Progenitor cell of endocrine pancreas (in vitro differentiated cells): ENCODE data around the gene PITX1. TPM values are rescaled to one million over a fixed set of nuclear protein-coding genes. Genes with fewer than 3 reads are reported as not detected.

Experiments
- DNase-seq: peaks from one replicate; pipeline ENCODE4 v3.0.0; 2021; ENCODE audit warnings: low spot score; ENCODE audit not compliant: unreplicated experiment
- H3K27ac Mint-ChIP-seq: 2 replicates; pipeline ENCODE4 v1.8.0; 2021; ENCODE audit warnings: mild to moderate bottlenecking, moderate library complexity, mixed read lengths
- H3K27me3 Mint-ChIP-seq: 2 replicates; pipeline ENCODE4 v1.8.0; 2021; ENCODE audit warnings: mixed read lengths
- H3K36me3 Mint-ChIP-seq: 2 replicates; pipeline ENCODE4 v1.8.0; 2022; ENCODE audit warnings: mixed read lengths; ENCODE audit not compliant: insufficient read depth
- H3K4me1 Mint-ChIP-seq: 2 replicates; pipeline ENCODE4 v1.8.0; 2021; ENCODE audit warnings: low read depth, mixed read lengths
- H3K4me3 Mint-ChIP-seq: 2 replicates; pipeline ENCODE4 v1.8.0; 2021; ENCODE audit warnings: low read depth, mild to moderate bottlenecking, moderate library complexity, mixed read lengths
- H3K9me3 Mint-ChIP-seq: 2 replicates; pipeline ENCODE4 v1.8.0; 2021; ENCODE audit warnings: low read depth, mixed read lengths
- CTCF ChIP-seq: fragments of 200-600 bp; sonication (generic); IDR thresholded peaks from one replicate; pipeline ENCODE4 v1.5.0; 2021; ENCODE audit warnings: antibody characterized with exemption, mild to moderate bottlenecking; ENCODE audit not compliant: unreplicated experiment
- total RNA-seq: library from RNA; stranded (reverse); gene quantifications from 2 replicates; pipeline ENCODE4 v1.2.1, GENCODE V29; 2021

The PITX1 gene
- total RNA-seq, 1 donor from 2014 or later: 16.2 TPM

GRCh38 chr5:135076051-135076491 lies 42.0 kb upstream of the PITX1 start:
- Mint-ChIP-seq H3K27ac (no peak overlapping the region), H3K4me1 (peaks cover 11% of the 10 kb centered on the region), H3K9me3 (peaks cover 4% of the 10 kb centered on the region), H3K27me3 (peaks cover 18% of the 10 kb centered on the region), H3K4me3 (no peak overlapping the region), H3K36me3 (no peaks in the 10 kb centered on the region)
- TF ChIP-seq CTCF: no peak
- DNase-seq: no peak

GRCh38 chr5:135075621-135076020 lies 41.6 kb upstream of the PITX1 start:
- Mint-ChIP-seq H3K9me3 (no peaks in the 10 kb centered on the region), H3K4me1 (peaks cover 11% of the 10 kb centered on the region), H3K36me3 (no peaks in the 10 kb centered on the region), H3K27ac (no peak overlapping the region), H3K27me3 (peaks cover 20% of the 10 kb centered on the region), H3K4me3 (no peak overlapping the region)
- no peak for DNase-seq
- no peak for TF ChIP-seq CTCF

GRCh38 chr5:135073761-135074345 lies 39.8 kb upstream of the PITX1 start:
- Mint-ChIP-seq H3K36me3 (no peaks in the 10 kb centered on the region), H3K4me3 (no peak overlapping the region), H3K27me3 (peaks cover 35% of the 10 kb centered on the region), H3K9me3 (no peaks in the 10 kb centered on the region), H3K27ac (no peak overlapping the region), H3K4me1 (peaks cover 11% of the 10 kb centered on the region)
- TF ChIP-seq CTCF: no peak
- no peak for DNase-seq

GRCh38 chr5:135072387-135073281 lies 38.6 kb upstream of the PITX1 start:
- H3K27ac Mint-ChIP-seq: peak overlapping the region; percentile 39
- no peaks in the 10 kb centered on the region for H3K36me3 Mint-ChIP-seq
- H3K27me3 Mint-ChIP-seq: peaks cover 32% of the 10 kb centered on the region
- peaks cover 11% of the 10 kb centered on the region for H3K4me1 Mint-ChIP-seq
- no peak for DNase-seq
- H3K4me3 Mint-ChIP-seq: no peak overlapping the region
- no peaks in the 10 kb centered on the region for H3K9me3 Mint-ChIP-seq
- no peak for TF ChIP-seq CTCF

GRCh38 chr5:135071311-135071710 lies 37.3 kb upstream of the PITX1 start:
- H3K27me3 Mint-ChIP-seq: peaks cover 37% of the 10 kb centered on the region
- no peak overlapping the region for H3K27ac Mint-ChIP-seq
- no peaks in the 10 kb centered on the region for H3K36me3 Mint-ChIP-seq
- no peaks in the 10 kb centered on the region for H3K9me3 Mint-ChIP-seq
- H3K4me1 Mint-ChIP-seq: peaks cover 11% of the 10 kb centered on the region
- H3K4me3 Mint-ChIP-seq: no peak overlapping the region
- TF ChIP-seq CTCF: no peak
- DNase-seq: no peak
